ENCODE measurements around the gene SNRNP25.

DNA sequence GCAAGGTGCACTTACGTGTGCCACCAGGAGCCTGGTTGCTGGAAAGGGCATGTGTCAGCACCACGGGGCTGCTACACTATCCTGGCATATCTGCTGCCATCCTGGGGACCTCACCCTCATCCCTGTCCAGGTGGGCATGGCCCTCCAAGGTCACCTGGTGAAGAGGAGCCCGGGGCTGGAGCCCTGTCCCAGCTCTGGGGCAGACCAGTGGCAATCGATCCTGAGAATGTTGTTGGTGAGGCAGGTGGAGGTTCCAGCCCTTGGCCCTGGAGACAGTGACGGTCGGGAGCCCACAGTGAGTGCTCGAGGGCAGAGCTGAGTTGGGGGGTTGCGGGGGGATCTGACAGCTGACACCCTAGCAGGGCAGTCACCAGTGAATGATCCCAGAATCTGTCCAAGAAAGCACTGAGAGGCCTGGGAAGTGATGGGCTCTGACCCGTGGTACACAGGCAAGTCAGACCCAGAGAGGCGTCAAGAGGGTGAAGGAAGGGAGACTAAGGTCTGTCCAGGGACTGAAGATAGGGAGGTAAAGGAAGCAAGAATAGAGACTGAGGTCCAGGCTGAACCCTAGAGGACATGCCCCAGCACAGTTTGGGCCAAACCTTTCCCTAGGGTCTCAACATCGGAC, 17.8 kb upstream of the SNRNP25 start:
- TF ChIP-seq, protein P1, sequence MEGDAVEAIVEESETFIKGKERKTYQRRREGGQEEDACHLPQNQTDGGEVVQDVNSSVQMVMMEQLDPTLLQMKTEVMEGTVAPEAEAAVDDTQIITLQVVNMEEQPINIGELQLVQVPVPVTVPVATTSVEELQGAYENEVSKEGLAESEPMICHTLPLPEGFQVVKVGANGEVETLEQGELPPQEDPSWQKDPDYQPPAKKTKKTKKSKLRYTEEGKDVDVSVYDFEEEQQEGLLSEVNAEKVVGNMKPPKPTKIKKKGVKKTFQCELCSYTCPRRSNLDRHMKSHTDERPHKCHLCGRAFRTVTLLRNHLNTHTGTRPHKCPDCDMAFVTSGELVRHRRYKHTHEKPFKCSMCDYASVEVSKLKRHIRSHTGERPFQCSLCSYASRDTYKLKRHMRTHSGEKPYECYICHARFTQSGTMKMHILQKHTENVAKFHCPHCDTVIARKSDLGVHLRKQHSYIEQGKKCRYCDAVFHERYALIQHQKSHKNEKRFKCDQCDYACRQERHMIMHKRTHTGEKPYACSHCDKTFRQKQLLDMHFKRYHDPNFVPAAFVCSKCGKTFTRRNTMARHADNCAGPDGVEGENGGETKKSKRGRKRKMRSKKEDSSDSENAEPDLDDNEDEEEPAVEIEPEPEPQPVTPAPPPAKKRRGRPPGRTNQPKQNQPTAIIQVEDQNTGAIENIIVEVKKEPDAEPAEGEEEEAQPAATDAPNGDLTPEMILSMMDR (IDR thresholded peaks at IDR 0.05) = no peak
- TF ChIP-seq POLR2AphosphoS5 (IDR thresholded peaks at IDR 0.05) (no peak), EP300 (IDR thresholded peaks at IDR 0.05) (no peak)

All from upper lobe of left lung (tissue), 4 donors.